Stimulated activated CD8-positive, alpha-beta memory T cell treated with anti-CD3 and anti-CD28 coated beads, Interleukin-7, amount 100 ng/mL, for 4 hours (primary cell): ENCODE measurements around the gene NBEAL2.

ENCODE experiments used
- DNase-seq, 2 donors: peaks; one replicate each; pipeline ENCODE4 v3.0.0-alpha.2; 2020; ENCODE audit warnings: low read depth in 2 of 2

NBEAL2 gene

GRCh38 chr3:47042231-47042791 lies 62.8 kb downstream of the NBEAL2 start:
- DNase-seq = no peak

- no peak for DNase-seq
Measured at GRCh38 chr3:47047069-47047468, 67.6 kb downstream of the NBEAL2 start.

GRCh38 chr3:47047673-47048072 lies 68.2 kb downstream of the NBEAL2 start:
- no peak for DNase-seq

DNA sequence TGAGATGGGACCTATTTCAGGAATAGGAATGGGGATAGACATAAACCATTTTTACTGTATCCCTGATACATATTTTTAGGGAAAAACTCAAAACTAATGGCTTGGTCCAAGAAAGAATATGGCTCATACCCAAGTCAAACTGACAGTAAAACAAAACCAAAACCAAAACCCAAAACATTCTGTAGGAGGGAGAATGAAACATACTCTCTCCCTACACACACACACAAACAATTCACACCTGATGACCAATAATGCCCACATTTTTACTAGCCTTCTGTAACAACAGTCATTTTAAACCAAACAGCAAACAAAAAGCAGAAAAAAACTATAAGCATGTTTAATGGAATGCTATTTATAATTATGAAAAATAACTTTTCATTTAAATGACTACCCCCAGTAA lies 74.9 kb downstream of the NBEAL2 start:
- DNase-seq = no peak

DNA sequence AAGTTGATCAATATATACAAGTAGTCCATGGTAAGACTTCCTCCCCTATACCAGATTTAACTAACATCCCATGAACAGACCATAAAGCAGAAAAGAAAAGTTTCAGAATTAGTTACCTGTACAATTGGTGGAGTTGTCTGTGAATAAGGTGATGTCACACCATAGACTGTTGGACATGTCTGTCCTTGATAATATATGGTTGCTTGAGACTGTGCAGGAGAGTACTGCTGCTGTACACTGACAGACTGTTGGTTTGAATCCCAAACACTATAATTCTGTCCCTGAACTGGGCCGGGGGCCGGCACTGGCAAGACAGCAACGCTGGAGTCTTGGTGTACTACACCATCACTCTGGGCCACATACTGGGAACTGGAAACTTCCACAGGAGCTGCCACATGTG lies 77.2 kb downstream of the NBEAL2 start:
- no peak for DNase-seq

- DNase-seq = peak; percentile 33 to 46
Measured at GRCh38 chr3:47057212-47057671, 77.8 kb downstream of the NBEAL2 start.
